Neural crest cell (in vitro differentiated cells): ENCODE measurements around the gene COL4A1. TPM values are rescaled to one million over a fixed set of nuclear protein-coding genes. Genes with fewer than 3 reads are reported as not detected.
A peak's percentile ranks its signal among the peaks of the same experiment; 100 is the strongest.

Source experiments
- DNase-seq: peaks from one replicate; pipeline ENCODE4 v3.0.0; 2021; ENCODE audit warnings: low read depth, mixed read lengths, low spot score
- H3K27ac Mint-ChIP-seq: one replicate; pipeline ENCODE4 v1.8.0; 2021; ENCODE audit warnings: mild to moderate bottlenecking, mixed read lengths; ENCODE audit not compliant: unreplicated experiment
- H3K27me3 Mint-ChIP-seq: 2 replicates; pipeline ENCODE4 v1.8.0; 2021; ENCODE audit warnings: low read depth, mild to moderate bottlenecking, mixed read lengths
- H3K36me3 Mint-ChIP-seq: 2 replicates; pipeline ENCODE4 v1.8.0; 2021; ENCODE audit warnings: low read depth, mild to moderate bottlenecking, mixed read lengths
- H3K4me1 Mint-ChIP-seq: 2 replicates; pipeline ENCODE4 v1.8.0; 2021; ENCODE audit warnings: mixed read lengths
- H3K4me3 Mint-ChIP-seq: one replicate; pipeline ENCODE4 v1.8.0; 2021; ENCODE audit warnings: mild to moderate bottlenecking, mixed read lengths
- H3K9me3 Mint-ChIP-seq: 2 replicates; pipeline ENCODE4 v1.8.0; 2021; ENCODE audit warnings: mixed read lengths
- total RNA-seq: library from RNA; stranded (reverse); gene quantifications from 2 replicates; pipeline ENCODE4 v1.2.1, GENCODE V29; 2021
- TF ChIP-seq, protein P1 (sequence below): fragments of 200-600 bp; sonication (generic); conservative IDR thresholded peaks from 2 replicates; pipeline ENCODE4 v1.5.0; 2021; ENCODE audit warnings: antibody characterized with exemption, mild to moderate bottlenecking

COL4A1 gene
- total RNA-seq, 1 donor from 2014 or later = 65.5 TPM

DNA sequence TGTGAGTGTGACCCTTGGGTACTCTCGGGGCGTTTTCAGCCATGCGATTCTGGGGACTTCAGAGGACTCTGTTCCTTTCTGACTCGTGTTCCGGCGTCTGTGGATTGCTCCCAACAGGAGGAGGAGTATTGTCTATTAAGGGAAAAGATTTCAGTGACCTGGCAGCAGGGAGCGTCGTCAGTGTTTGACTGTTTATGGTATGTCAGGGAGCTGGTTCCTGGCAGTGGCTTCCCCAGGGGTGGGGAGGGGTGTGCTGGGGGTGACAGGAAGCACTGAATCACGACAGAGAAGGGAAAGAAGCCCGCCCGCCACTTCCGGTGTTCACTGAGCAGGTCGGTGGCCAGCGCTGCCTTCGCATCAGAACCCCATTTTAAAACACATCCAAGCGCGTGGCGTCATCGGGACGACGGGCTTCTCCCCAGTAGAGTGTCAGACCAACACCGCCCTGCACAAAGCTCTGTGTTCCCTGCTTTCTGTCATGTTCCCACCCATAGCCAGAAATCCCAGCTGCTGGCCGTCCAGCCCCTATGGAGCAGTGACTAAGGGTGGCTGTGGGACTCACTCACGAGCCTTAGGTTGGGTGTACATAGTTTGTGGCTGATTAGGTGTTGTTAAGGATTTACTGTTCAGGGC is 34.0 kb upstream of the COL4A1 start:
- Mint-ChIP-seq H3K36me3 (peaks cover 2% of the 10 kb centered on the region), H3K27ac (peak overlapping the region; percentile 28), H3K4me1 (peaks cover 58% of the 10 kb centered on the region), H3K27me3 (no peaks in the 10 kb centered on the region), H3K4me3 (no peak overlapping the region), H3K9me3 (peaks cover 2% of the 10 kb centered on the region)
- TF ChIP-seq, protein P1, sequence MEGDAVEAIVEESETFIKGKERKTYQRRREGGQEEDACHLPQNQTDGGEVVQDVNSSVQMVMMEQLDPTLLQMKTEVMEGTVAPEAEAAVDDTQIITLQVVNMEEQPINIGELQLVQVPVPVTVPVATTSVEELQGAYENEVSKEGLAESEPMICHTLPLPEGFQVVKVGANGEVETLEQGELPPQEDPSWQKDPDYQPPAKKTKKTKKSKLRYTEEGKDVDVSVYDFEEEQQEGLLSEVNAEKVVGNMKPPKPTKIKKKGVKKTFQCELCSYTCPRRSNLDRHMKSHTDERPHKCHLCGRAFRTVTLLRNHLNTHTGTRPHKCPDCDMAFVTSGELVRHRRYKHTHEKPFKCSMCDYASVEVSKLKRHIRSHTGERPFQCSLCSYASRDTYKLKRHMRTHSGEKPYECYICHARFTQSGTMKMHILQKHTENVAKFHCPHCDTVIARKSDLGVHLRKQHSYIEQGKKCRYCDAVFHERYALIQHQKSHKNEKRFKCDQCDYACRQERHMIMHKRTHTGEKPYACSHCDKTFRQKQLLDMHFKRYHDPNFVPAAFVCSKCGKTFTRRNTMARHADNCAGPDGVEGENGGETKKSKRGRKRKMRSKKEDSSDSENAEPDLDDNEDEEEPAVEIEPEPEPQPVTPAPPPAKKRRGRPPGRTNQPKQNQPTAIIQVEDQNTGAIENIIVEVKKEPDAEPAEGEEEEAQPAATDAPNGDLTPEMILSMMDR = no peak
- no peak for DNase-seq

DNA sequence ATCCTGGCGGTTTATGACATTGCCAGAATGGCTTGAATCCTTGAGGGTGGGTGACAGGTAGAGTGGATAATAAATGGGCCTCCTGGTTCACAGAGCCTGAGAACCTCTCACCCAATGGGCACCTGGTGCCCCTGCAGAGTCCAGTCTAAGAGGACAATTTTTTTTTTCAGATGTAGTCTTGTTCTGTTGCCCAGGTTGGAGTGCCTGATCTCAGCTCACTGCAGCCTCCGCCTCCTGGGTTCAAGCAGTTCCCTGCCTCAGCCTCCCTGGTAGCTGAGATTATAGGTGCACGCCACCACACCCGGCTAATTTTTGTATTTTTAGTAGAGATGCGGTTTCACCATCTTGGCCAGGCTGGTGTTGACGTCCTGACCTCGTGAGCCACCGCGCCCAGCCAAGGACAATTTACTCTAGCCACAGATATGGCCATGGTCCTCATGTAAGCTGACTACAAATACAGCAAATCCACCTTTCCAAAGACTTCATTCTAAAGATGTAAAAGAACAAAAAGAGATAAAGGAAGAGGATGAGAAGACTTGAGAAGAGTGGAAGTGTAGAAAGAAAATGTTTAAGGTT is 33.1 kb upstream of the COL4A1 start:
- H3K27ac Mint-ChIP-seq = peak overlapping the region; percentile 21
- TF ChIP-seq, protein P1 = no peak
- DNase-seq = no peak
- H3K27me3 Mint-ChIP-seq = no peaks in the 10 kb centered on the region
- H3K4me1 Mint-ChIP-seq = peaks cover 60% of the 10 kb centered on the region
- peaks cover 2% of the 10 kb centered on the region for H3K9me3 Mint-ChIP-seq
- H3K4me3 Mint-ChIP-seq = no peak overlapping the region
- peaks cover 6% of the 10 kb centered on the region for H3K36me3 Mint-ChIP-seq

DNA sequence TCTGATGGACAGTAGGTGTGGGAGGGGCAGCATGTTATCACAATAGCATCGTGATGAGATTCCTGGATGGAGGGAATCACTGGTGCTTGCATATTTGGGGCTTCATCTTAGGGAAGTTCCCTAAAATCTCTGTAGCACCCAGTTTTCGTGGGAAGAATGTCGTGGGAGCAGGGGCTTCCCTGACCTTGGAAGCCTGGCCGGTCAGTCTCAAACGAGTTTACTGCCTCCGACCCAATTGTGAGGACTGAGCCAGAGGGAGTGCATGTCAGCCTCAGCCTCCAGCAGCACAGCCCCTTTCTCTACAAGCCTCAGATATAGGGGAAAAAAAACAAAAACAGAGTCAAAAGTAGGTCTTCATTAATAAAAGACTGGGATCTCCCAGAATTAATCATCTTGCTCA is 32.3 kb upstream of the COL4A1 start:
- H3K36me3 Mint-ChIP-seq = peaks cover 11% of the 10 kb centered on the region
- H3K27ac Mint-ChIP-seq = no peak overlapping the region
- TF ChIP-seq, protein P1 = no peak
- H3K4me3 Mint-ChIP-seq = no peak overlapping the region
- peaks cover 60% of the 10 kb centered on the region for H3K4me1 Mint-ChIP-seq
- H3K9me3 Mint-ChIP-seq = peaks cover 2% of the 10 kb centered on the region
- no peaks in the 10 kb centered on the region for H3K27me3 Mint-ChIP-seq
- no peak for DNase-seq

DNA sequence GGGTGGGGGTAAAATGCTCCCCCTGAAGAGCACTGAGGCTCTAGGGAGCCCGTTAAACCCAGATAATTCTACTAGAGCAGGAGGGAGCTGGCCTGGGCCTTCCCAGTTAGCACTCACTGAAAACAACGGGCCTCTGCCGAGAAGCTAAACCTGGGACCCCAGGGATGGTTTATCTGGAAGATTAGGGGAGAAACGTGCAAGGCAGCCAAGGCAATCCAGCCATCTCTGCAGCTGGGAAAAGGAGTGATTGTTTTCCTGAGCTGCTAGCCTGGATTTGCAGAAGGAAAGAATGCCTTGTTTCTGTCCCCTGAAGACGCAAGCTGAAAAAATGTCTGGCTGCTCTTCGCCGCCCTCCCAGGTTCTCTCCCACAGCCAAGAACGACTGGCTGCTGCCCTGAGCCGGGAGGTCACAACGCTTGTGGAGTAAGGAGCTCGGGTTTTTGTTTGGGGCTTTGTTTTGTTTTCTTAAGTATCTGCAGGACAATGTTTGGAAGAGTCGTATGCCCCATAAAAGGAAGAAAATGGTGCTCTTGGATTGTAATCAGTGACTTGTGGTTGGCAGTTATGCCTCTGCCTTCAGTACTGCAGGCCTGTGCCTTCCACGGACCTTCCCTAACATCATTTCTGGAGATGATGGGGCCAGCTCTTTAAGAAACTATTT is 31.6 kb upstream of the COL4A1 start:
- H3K27me3 Mint-ChIP-seq = no peaks in the 10 kb centered on the region
- TF ChIP-seq, protein P1 = no peak
- H3K9me3 Mint-ChIP-seq = no peaks in the 10 kb centered on the region
- peak overlapping the region; percentile 18 for H3K4me3 Mint-ChIP-seq
- H3K4me1 Mint-ChIP-seq = peaks cover 60% of the 10 kb centered on the region
- peak overlapping the region; percentile 89 for H3K27ac Mint-ChIP-seq
- H3K36me3 Mint-ChIP-seq = peaks cover 13% of the 10 kb centered on the region
- DNase-seq = no peak

DNA sequence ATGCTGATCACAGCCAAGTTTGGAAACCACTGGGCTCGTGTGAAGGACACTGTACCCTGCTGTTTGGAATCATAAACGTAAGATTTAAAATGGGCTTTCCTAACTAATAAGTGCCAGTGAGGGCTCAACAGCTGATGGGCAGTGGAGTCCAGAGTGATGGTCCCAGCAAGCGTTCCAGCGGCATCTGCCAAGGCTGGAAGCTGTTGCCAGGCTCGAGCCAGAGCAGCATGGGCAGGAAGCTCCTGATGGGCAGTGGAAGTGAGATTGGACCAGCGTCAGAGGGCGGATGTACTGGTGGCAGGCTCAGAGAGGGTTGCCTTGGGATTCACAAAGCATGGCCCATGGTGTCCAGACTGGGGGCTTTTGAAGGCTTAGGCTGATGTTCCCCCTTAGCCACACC is 30.3 kb upstream of the COL4A1 start:
- H3K4me1 Mint-ChIP-seq = peaks cover 60% of the 10 kb centered on the region

More for the DNA sequence above, 30.3 kb upstream of the COL4A1 start:
- Mint-ChIP-seq H3K36me3 (peaks cover 18% of the 10 kb centered on the region), H3K27ac (no peak overlapping the region), H3K27me3 (no peaks in the 10 kb centered on the region), H3K4me3 (no peak overlapping the region), H3K9me3 (no peaks in the 10 kb centered on the region)
- TF ChIP-seq, protein P1 = no peak
- DNase-seq = no peak
